ENCODE measurements around the gene GMPR2.
"Not testable (repeated sequence)": the region's sequence is repeated elsewhere in the genome, so short reads cannot be mapped to it uniquely, and the experiment has no call there.

GMPR2 gene

DNA sequence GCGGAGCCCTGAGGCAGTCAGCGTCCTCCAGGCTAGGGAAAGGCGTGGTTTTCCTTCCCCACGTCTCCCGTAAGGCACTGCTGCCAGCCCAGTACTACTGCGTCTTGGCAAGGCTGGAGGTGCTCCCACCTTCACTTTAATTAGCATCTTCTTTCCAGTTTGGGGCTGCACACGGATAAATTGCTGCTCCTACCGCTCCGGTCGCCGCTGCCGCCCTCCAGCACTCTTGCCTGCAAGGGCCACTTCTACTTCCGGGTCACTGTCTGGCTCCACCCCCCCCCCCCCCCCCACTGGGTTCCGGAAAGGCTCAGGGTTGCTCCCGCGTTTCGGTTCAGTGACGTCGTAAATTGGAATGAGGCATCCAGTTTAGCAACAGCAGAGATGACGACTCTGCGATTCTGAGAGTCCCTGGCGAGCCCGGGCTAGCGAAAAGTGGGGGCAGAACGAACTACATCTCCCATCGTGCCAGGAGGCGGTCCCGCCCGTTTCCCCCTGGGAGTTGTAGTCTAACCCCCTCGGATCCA lies 546 bp upstream of the GMPR2 start, which contains the start of gene NEDD8:
Gene NEDD8, minus strand, starts transcription at position 247 of the 524 bp plus-strand sequence. Its CDS starts 100 bp downstream, at position 147.
- DNase-seq = peak; percentile 98

DNA sequence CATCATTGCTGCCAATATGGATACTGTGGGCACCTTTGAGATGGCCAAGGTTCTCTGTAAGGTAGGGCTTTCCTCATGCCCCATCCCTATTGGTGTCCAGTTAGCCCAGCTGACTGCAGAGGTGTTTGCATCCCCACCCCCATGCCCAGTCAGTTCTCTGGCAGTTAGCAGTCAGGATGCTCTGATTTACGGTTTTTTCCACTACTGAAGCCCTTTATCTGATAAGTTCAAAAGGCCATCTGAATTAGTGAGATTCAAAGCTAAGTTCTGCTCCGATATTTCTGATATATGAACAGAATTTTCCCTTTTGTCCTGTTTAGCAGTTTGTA lies 773 bp downstream of the GMPR2 start:
- DNase-seq = no peak

DNA sequence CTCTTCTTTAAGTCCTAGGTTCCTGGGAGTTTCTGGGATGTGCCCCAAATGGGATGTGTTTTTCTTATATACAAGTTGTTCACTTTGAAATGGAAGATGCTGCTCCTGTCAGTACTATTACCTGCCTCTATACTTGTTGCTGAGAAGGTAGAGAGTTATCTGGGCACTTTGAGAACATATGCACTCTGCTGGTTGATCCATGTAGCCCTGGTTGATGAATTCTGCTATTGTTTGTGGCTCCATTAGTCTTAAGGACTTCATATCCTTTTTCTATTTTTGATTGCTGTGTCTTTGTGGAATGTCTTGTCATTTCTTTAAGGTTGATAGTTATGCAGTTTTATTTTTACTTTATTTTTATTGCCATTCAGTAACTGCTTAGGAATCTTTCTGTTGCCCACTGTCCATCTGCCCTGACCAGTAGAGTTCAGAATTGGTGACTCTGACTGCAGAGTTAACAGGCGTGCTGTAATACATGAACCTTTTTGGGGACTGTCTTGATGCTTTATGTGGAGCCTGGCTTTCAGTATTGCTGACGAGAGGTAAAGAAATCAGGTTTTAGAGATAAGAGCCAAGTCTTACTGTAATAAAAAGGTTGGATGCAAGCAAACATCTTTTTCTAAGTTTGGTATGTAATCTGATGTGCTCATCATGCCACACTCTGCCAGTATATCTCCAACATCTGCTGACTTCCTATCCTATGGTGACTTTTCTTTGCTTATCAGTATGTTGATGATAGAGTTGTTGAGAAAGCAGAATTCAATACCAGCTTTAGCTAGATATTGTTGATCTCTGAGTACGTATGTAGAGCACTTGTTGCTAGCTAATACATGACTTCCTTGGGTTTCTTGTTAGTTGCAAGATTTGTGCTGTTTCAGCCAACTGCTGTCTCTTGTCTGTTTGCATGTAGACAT lies 1.6 kb downstream of the GMPR2 start:
- DNase-seq = no peak

DNA sequence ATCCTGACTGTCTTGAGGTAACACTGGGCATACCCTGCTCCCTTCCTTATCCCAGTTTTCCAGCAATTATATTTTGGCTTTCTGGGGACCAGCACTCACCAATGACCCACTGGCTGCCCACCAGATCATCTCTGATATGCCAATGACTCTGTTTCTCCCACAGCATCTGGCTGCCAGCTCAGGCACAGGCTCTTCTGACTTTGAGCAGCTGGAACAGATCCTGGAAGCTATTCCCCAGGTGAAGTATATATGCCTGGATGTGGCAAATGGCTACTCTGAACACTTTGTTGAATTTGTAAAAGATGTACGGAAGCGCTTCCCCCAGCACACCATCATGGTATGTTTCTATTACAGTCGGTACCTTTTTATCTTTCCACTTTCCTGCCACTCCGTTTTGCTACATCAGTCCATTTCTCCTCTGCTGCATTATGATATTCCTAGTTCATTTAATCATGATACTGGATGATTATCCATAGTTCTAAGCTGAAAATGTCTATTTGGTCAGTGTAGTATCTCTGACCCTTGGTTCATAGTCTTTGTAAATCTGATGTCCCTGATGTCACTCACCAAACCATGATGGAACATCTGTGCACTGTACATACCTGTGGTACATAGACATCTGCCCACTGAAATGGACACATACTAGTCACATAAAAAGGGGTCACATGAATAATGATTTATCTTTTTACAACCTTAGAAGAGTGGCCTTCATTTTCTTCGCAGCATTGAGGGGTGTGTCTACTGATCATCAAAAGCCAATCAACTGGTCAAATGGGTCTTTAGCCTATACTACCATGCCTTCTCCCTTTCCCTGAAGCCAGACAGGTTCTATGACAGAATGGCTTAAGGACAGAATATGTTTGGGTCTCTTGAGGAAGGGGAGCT lies 3.3 kb downstream of the GMPR2 start:
- DNase-seq = no peak

DNA sequence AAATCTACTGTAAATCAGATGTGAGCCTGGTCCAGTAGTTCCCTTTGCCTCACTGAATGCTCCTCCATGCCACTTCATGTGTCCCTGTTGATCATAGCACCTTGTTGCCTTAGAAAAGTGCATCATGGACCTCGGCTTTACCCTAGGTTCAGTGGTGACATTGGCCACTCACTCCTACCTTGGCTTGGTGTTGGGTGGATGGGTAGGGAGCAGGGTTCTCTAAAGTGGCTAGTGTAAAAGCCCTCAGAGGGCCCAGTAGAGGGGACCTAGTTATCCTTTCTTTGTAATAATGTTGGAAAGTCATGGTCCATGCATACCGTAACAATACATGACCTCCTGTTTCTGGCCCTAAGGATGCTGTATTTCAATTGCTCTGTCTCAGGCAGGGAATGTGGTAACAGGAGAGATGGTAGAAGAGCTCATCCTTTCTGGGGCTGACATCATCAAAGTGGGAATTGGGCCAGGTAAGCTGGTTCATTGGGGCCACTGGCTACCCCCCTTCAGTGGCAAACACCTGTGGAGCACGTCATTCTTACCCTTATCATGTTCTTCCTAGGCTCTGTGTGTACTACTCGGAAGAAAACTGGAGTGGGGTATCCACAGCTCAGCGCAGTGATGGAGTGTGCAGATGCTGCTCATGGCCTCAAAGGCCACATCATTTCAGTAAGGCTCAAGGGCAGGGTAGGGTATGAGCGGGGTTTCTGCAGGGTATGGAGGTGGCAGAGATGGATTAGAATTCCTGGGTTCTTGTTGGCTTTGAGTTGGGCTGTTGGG lies 4.1 kb downstream of the GMPR2 start:
- no peak for DNase-seq

DNA sequence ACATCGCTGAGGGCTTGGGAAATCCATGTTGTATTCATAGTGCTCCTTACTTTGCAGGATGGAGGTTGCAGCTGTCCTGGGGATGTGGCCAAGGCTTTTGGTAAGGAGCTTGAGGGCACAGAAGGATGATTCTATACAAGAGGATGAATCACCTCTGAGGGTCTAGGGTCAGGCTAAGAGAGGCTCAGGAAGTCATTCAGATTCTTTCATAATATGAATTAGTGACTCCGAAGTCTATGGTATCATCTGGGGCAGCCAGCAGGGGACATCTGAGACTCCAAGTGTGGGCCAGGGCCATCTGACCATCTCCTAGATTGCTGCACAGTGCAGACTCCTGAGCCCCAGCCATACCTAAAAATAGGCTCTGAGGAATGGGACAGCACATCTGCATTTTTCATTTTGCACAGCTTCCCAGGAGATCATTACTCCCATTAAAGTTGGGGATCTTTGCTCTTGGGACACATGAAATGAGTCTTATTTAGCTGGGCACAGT lies 4.8 kb downstream of the GMPR2 start:
- DNase-seq = no peak

DNA sequence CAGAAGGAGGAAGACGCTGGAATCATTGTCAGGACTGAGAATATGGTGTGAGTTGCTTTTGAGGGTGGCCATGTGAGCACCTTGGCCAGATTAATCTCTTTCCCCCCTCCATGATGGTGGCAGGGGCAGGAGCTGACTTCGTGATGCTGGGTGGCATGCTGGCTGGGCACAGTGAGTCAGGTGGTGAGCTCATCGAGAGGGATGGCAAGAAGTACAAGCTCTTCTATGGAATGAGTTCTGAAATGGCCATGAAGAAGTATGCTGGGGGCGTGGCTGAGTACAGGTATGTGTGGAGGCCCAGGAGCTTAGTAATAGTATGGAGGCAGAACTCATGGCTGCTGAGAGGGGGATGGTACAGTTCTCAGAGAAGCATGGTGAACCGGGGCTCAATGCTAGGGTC lies 5.4 kb downstream of the GMPR2 start:
- no peak for DNase-seq

DNA sequence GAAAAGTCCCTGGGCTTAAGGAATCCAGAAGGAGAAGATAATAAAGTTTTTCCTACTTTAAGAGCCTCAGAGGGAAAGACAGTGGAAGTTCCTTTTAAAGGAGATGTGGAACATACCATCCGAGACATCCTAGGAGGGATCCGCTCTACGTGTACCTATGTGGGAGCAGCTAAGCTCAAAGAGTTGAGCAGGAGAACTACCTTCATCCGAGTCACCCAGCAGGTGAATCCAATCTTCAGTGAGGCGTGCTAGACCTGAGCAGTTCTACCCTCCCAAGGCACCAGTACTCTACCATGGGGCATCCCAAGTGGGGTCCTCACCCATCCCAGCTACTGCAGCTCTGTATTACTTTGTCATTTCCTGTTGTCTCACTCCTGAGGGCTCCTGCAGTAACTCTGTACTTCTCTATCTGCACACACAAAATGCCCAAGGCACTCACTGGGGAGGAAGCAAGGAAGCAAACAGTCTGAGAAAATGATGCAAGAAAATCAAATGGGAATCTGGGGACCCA lies 5.9 kb downstream of the GMPR2 start:
- DNase-seq = no peak

DNA sequence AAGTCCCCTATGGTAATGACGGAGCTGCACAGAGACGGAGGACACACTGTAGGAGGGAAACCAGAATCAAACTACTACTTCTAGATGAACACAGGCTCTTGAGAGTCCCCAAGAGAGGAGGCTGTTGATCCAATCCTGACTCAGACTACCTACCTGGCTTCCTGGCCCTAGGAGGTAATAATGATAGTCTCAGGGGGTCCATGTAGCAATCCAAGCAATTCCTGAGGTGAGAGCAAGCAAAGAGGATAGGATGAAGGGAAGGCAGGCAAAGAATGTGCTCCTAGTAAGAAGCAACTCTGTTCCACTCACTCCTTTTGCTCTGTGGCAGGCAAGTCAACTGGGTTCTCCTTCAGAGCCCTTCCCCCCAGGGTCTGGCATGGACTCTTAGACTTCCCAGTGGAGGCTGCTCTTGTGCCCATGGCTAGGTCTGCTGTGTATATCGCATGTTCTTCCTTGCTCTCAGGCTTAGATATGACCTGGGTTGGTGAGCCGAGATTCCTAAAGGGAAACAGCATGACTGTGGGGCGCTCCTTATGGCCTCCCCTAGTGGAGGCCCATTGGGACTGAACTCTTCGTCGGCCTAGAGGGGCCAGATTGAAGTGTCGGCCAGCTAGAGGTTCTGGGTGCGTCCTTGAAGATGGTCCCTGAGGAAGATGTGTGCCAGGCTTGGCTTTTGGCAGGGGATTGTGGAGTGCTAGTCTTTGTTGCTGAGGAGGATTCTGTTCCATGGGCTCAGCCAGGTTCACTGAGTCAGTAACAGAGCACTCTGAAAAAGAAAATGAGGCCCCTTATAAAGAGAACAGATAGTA lies 7.6 kb downstream of the GMPR2 start:
- DNase-seq = no peak

DNA sequence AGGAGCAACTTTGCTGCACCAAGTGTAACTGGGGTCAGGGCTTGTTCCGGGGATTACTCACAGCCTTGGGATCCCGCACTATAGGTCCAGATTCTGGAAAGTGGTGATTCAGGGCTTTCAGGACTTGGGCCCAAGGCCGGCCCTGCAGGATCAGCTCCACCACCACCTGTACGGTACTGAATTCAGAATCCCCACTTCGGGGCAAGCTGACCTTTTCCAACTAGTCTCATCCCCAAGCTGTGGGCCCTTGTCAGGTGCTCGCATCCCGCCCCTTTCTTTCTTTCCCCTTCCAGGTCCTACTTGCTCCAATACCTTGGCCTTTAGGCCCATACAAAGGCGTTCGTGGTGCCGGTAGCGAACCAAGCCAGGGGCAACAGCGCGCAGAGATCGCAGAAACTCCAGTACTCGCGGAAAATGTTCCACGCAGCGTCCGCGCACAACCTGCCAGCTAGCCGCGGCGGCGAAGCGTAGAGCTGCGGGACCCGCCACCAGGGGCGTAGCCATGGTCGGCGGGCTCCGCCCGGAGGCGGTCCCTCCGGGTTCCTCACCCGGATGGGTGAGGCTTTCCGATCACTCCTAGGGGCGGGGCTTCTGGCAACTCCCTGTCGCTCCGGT lies 9.2 kb downstream of the GMPR2 start:
- DNase-seq = peak; percentile 96

DNA sequence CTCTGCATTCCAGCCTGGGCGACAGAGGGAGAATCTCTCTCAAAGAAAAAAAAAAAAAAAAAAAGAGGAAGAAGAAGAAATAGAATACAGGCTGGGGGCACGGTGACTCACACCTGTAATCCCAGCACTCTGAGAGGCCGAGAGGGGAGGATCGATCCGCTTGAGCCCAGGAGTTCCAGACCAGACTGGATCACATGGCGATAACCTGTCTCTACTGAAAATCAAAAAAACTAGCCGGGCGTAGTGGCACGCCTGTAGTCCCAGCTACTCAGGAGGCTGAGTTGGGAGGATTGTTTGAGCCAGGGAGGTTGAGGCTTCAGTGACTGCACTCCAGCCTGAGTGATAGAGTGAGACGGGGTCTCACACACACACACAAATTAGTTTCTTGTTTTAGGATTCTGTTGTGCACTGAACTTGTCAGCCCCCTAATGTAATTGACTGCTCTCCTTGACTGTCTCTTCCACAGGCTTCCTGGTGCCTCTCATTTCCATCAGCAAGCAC lies 10.7 kb downstream of the GMPR2 start:
- peak; percentile 77 for DNase-seq

DNA sequence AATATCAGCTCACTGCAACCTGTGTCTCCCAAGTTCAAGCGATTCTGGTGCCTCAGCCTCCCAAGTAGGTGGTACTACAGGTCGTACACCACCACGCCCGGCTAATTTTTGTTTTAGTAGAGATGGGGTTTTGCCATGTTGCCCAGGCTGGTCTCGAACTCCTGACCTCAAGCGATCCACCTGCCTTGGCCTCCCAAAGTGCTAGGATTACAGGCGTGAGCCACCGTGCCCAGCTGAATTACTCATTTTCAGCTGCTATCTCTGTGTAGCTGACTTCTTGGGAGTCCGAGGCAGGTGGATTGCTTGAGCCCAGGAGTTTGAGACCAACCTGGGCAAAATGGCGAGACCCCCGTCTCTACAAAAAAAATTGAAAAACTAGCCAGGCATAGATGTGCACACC lies 12.6 kb downstream of the GMPR2 start:
- not testable (repeated sequence) for DNase-seq

DNA sequence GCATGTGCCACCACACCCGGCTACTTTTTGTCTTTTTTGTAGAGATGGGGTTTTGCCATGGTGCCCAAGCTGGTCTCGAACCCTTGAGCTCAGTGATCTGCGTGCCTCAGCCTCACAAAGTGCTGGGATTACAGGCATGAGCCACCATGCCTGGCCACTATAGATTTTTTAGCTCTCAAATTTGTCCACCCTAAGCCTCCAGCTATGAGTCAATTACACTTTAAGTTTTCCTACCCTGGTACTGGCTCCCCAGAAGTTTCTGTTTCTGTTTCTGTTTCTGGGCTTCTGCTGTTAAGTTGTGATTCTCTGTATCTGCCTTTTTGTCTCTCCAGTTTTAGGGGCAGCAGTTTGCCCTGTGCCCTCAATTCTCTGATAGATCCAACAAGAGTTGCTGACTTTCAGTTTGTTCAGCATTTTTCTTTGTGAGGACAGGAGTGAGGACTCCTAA lies 14.1 kb downstream of the GMPR2 start:
- DNase-seq = peak; percentile 74

DNA sequence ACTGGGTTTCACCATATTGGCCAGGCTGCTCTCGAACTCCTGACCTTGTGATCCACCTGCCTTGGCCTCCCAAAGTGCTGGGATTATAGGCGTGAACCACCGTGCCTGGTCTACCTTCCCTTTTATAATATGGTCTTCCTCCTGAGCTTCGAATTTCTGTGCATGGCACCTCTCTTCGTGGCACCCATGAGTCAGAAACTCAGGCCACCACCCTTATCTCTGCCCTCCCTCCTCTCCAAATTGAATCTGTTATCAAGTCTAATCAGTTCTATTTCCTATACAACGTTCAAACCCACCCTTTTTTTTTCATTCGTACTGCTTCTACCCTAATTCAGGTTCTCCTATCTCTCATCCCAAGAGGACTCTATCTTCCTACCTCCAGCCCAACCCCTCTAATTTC lies 14.7 kb downstream of the GMPR2 start:
- no peak for DNase-seq

DNA sequence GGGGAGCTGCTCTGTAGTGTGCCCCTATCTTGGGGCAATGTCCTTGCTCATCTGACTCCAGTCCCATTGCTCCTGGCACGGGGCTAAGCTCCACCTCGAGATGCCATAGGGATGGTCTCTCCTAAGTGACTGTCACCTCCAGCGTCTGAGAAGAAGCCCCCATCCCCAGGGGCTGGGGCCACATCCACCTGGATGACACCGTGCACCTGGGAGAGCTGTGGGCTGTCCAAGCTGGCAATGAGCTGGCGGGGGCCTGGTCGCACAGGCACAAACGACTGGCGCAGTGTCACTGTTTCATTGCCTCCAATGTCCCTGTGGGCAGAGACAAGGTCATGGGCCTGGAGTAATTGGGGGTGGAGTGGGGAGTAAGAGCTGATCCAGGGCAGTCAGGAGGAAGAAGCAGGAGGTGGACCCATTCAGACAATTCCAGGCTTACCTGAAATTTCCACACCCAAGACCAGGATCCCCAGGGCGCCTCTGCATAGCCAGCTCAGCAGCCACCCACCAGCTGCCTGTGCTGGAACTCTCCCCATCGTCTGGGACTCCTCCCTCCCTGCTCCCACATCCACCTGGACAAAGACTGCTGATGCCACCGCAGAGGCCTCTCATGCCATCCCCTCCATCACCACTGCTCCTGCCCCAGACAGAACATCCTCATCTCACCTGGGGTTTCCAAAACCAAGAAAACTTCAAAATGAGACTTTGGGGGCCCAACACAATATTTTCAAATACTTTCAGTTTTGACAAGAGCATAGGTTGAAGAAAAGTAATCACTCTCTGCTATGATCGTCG lies 16.7 kb downstream of the GMPR2 start:
- no peak for DNase-seq

DNA sequence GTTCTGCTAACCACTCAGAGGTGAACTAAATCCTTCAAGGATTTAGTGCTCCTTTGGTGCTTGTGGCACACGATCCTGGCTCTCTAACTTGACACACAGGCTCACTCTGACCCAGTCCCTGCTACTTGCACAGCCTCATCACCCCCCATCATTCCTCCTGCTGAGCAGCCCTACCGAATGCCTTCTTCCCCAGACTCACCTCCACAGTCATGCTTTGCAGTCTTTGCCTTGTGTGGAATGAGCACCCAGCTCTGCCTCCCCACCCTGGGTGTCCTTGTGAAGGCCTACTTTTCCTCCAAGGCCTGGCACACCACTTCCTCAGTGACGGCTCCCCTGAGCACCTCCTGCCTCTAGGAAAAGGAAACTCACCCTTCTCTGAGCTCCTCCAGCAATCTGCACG lies 17.6 kb downstream of the GMPR2 start:
- DNase-seq = no peak

DNA sequence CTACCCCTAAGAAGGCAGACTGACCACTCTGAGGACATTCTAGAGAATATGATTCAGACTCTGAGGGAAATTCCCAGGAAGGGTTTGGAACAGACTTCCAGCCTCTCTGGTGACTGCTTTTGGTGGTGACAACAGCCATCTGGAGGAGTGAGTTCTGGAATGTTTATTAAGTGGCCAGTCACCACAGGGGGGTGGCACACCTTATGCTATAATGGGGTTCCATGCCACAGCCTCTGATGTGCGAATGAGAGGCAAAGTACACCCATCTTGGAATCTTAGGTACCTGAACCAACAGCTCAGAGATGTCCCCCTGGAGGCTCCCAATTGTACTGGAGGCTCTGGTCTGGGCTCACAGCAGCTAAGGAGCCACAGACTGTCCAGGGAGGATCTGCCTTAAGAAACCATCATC lies 19.2 kb downstream of the GMPR2 start:
- no peak for DNase-seq

DNA sequence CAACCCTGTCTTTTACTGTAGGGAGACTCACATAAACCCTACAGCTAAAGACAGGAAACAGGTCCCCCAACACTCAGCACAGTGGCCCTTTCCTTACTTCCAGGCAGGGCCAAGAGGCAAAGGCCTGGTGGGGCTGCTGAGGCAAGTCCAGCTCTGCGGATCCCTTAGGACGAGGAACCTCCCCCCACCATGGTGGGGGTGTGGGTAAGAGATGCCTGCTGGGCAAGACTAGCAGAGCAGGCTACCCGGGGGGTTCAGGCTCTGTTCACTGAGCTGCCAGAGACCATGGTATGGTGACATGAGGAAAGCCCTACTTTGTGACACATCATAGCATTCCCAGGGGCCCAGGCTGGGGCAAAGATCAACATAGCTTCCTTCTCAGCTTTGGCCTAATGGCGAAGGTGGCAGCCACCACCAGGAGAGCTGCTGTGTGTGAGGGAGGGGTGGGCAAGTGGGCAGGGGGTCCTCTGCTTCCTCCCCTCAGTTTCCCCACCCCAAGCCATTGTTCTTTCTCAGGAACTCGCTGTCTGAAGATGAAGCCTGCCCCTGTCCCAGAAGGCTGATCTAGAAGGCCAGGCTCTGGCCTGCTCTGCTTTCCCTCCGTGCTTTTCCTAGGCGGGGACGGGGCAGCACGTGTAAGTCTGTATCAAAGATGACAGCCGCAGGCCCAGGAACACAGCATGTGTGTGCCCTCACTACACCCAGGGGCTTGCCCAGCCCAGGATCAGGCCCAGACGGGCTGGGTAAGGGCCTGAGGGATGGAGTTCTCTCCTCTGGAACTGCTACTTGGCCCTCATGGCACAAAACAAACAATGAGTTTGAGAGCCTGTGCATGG lies 19.8 kb downstream of the GMPR2 start:
- no peak for DNase-seq

DNA sequence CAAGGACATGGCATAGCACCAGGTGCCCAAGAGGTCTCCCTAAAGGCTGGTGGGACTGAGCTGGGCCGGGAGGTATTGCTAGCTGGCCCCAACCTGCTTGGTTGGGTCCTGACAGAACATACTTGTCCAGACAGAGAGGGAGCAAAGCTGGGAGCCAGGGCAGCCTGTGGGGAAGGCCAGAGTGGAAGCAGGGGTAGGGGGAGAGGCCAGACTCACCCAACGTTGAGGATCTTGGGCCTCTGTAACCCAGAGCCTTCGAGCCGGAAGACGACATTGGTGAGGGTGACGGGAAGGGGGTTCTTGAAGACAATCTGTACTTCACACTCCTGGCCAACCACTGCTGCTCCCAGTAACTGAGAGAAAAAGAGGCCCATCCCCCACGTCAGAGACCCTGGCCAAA lies 21.2 kb downstream of the GMPR2 start:
- DNase-seq = no peak
